ENCODE measurements around the gene SNX24.

SNX24 gene

GRCh38 chr5:123035360-123035917, 190.0 kb downstream of the SNX24 start:
- DNase-seq = no peak

- no peak for DNase-seq
These were observed 190.5 kb downstream of the SNX24 start for GRCh38 chr5:123035918-123036390.

- DNase-seq = no peak
These were observed 191.1 kb downstream of the SNX24 start, which contains the start of gene PPIC for GRCh38 chr5:123036391-123037103. Gene PPIC, minus strand, starts transcription at chr5:123036725. Its CDS starts 100 bp downstream, at chr5:123036625.

GRCh38 chr5:123037104-123037418, 191.6 kb downstream of the SNX24 start:
- DNase-seq = no peak

- DNase-seq = no peak
These were observed 194.3 kb downstream of the SNX24 start for GRCh38 chr5:123039673-123040072.

GRCh38 chr5:123044926-123045617, 199.7 kb downstream of the SNX24 start:
- DNase-seq = no peak

GRCh38 chr5:123046222-123046621, 200.8 kb downstream of the SNX24 start:
- DNase-seq = no peak

GRCh38 chr5:123047706-123048105, 202.3 kb downstream of the SNX24 start:
- no peak for DNase-seq

GRCh38 chr5:123051206-123051605, 205.8 kb downstream of the SNX24 start:
- no peak for DNase-seq
